Stimulated activated CD8-positive, alpha-beta memory T cell treated with anti-CD3 and anti-CD28 coated beads, Interleukin-7, amount 100 ng/mL, for 1 hour (primary cell): ENCODE results near the gene ARMC12.

ENCODE experiments used
- DNase-seq, 2 donors: peaks; one replicate each; pipeline ENCODE4 v3.0.0-alpha.2; 2020; ENCODE audit warnings: low read depth in 2 of 2

Gene ARMC12

DNA sequence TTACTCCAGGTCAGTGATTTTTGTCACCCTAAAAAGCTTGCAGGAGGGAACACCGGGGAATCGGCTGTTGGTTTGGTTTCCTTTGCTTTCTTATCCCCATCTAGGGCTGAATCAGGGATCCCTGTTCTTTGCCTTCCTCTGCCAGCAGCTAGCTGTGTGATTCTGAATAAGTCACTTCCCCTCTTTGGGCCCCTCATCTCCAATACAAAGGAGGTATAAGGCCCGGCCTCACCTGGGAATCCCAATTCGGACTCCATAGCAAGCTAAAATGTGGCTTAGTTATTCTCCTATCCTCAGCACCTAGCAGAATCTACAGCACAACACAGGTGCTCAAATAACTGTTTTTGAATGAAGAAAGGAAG, 18.5 kb upstream of the ARMC12 start:
- DNase-seq = no peak

DNA sequence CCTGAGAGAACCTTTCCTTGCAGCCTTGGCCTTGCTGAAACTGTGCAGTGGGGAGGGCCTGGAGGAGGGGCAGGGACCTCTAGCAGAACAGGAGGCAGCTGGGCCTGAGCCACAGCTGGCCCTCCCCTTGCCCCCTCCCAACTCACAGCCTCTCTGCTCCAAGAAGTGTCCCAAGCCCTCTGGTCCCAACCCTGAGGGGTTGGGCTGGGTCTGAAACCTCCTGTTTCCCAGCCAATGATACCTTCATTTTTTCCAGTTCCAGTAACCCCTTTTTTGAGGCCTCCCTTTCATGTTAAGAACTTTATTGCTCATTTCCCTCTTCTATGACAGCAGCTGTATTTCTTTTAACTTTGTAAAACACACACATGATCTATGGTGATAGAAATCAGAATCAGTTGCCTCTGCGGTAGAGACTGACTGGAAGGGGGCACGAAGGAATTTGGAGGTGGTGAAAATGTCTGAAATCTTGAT, 17.9 kb upstream of the ARMC12 start:
- no peak for DNase-seq

DNA sequence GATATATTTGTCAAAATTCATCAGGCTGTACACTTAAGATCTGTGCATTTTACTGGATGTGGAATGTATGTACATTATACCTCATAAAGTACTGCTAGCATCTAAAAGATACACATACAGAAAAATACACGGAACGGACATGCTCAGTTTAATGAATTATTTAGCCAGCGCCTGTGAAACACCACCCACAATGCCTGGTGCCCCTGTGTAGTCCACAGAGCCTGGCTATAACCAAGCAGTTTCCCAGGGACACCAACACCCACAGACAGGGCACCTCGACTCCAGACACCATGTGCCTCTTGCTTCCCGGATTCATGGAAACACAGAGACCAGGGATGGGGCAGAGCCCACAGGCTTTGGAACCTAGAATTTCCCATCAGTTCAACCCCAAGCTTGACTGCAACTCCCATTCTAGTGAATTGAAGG, 17.4 kb upstream of the ARMC12 start:
- DNase-seq = no peak

DNA sequence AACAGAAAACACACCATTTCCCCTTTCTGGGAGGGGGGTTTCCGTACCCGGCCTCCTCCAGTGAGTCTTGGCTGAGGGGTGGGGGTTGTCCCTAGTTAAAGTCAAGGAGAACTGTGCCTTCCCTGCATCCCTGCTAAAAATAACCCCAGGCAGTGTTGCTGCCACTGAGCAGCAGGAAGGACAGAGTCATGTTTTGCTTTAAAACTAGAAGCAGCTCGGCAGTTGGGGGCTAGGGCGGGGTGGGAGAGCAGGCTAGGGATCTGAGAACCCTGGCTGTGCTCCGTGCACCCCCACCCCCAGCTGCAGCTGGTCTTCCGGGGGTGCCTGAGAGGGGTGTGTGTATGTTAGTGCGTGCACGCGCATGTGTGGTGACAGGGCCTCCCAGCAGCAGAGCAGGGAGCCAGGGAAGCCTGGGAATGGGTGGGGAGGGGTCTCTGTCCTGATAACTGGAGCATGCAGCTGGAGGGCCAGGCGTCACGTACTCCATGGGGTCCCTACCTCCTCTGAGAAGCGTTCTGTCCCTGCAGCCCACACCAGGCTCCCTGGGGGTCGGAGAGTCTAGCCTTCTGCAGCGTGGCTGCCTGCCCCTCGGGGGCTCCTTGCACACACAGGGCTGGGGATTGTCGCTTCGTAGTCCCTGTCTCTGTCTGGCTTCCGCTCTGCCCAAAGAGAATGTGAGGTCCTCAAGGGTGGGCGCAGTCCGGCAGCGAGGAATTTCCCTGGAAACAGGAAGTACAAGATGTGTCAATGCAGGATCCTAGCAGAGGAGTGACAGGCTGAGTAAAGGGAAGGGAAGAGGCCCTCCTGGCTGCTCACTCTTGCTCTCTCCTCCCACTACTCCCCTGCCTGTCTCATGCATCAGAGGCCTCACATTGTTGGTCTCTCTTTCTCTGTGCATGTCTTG, 16.8 kb upstream of the ARMC12 start:
- DNase-seq = no peak

DNA sequence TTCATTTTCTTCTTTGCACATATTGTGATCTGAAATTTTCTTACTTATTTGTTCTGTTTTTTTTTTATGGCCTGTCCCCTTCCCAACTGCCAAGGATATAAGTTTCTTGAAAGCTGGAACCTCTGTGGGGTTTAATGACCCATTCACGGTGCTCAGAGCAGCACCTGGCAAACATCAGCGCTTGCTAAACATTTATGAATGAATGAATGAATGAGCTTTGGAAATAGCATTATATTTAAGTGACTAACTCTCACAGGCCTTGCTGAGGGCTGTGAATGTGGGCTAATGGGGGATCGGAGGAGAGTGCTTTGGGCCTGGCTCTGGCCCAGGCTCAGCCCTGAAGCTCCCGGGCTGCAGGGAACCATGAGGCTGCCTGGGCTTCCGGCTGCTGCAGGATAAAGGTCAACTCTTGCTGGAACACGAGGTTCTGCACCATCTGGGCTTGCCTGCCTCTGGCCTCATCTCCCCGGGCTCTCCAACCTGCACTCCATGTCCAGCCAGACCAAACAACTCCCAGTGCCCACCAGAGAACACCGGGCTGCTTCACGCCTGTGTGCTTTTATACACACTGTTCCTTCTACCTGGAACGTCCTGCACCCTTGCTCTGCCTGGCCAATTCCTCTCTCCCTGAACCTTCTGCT, 14.6 kb upstream of the ARMC12 start:
- no peak for DNase-seq

DNA sequence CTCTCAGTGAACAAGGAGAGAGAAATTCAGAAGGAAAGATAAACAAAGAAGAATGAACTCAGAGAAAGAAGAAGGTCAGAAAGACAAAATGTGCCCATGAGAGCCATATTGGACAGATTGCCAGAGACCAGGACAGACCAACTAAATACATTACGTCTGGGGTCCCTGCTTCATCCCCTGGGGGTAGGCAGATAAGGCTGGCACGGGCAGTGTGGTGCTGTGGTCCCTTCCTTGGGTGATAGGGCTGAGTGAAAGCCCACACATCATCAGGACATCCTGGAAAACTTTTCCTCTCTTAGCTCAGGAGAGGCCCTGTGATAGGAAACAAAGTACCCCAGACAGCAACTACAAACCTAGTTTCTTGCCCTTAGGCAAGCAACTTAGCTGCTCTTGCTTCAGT, 13.2 kb upstream of the ARMC12 start:
- no peak for DNase-seq

DNA sequence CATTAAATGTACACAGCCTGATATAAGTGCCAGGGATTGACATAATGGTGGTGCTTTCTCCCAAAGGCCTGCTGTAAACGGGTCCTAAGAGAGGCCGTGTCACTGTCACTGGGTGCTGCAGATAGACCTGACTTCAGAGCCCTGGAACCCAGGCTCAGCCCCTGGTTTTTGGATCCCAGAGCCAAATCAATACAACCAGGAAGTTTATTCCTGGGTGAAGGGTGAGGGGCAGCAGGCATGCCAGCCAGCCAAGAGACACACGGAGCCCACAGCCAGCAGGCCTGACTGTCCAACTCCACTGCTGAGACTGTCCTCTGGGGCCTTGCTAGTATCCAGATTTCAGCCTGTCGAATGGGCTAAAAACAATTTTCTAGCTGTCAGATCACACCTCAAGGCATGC, 12.8 kb upstream of the ARMC12 start:
- no peak for DNase-seq

DNA sequence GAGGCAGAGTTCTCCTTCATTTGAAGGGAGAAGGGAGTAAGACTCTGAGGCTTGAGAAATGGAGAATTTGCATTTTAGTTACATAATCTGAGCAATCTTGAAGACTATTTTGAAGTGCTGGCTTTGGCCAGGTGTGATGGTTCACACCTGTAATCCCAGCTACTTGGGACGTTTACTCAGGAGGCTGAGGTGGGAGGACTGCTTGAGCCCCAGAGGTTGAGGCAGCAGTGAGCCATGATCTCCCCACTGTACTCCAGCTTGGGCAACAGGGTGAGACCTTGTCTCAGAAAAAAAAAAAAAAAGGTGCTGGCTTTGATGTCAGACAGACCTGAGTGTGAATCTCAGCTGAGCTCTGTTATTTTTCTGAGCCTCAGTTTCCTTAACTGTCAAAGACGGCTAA, 12.4 kb upstream of the ARMC12 start:
- DNase-seq = no peak

DNA sequence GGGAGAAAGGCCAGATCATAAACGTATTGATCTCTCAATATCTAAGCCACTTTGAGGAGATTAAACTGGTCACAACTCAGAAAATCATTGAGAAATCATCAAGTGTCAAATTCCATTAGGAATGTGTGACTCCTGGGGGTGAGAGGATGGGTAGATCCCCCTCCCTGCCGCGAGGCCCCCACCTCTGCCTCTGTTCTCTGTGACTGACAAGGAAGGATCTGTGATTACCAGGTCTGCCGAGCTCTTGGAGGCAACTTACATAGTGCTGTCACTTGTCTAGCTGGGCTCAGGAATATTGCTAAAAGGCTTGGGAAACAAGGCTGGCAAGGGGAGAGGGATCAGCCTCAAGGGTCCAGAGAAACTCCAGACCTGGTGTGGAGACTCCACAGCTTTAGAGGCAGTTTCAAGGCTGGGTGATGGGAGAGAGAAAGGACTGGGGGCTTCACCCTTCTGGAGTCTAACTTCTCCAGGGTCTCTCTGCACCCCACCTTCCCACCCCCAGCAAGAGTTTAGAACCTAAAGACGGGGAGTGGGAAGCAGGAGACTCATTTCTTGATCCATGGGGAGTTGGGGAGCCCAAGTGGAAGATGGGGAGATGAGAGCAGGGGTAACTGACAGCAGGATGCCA, 11.6 kb upstream of the ARMC12 start:
- DNase-seq = no peak

DNA sequence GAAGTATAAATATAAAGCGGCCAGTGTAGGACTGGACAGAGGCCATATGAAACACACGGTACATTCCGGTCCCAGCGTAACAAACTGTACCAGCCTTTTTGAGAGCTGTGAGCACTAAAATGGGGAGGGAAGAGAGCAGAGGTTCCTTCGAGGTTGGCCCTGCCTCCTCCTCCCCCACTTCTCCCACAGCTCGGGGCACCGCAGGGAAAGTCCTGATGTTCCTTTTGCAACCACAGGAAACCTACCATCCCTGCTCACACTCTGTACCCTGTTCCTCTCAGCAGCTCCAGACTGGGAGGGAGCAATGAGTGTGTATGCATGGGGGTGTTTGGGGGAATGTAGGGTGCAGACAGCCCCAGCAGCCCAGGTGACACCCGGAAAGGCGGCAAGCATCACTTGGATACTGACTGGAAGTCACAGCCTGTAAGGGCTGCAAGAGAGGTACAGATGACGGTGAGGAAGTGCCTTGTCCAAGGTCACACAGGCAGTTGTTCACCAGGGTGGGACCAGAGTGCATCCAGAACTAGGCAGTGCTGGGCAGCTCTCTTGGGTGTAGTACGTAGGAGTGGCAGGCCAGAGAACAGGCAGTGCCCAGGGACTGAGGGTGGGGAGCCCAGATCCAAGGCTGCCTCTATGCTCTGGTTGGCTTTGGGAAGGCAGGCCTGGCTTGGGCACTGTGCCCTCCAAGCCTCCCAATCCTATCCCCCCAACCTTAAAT, 11.0 kb upstream of the ARMC12 start:
- no peak for DNase-seq

DNA sequence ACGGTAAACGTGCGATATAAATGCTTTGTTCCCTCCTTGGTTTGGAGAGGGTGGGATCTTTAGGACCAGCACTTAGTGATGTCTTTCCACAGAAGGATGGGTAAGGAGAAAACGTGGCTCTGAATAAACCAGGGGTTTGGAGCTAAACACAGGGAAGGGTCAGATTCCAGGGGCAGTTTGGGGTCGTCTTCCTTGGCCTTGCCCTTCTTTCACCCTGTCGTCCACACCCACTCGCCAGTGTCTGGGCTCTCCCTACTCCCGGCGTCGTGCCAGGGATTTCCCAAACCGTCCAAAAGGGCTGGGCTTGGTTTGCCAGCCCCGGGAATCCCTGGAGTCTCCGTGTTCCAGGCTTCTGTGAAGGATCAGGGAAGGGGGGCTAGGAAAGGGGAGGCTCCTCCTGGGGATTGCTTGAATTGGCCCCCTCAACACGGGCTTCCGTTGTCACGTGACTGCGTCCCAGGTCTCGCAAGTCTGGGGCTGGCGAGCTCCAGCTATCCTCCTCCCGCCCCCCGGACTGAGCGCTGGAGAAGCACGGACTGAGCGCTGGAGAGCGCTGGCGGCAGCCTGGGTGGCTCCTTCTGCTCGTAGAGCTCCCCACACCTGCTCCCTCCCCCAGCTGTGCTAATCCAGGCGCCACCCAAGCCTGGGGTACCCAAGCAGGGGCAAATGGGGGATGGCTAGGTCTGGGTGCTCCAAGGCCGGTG, 9.4 kb upstream of the ARMC12 start:
- no peak for DNase-seq

DNA sequence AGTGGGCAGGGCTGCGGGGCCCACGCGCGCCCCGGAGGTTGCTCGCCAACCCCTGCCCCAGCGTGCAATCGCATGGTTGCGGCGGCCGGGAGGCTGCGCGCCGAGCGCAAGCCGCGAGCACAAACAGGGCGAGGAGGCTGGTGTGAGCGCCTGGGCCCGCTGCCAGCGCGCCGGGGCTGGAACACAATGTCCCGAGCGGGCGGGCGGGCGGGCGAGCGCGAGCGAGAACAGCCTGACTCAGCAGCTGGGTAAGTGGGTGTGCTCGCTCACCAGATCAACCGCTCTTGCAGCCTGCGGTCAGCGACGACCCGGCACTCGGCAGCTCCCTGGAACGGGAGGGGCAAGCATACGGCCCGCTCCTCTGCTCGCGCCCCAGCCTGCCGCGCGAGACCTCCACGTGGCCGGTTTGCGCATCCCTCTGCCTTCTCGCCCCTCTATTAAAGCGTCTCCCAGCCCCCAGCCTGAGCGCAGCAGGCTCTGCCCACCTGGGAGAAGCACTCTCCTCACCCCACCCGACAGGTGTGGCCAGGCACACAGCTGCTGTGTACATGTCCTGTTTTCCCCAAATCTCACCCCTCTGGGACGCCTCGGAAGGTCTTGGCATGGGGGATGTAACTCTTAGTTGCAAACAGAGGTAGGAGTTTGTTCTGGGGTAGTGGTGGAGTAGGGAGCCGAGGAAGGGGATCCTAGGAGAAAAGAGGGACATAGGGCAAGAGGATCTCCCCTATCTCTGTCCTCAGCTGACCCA, 8.7 kb upstream of the ARMC12 start:
- peak; percentile 66 to 72 for DNase-seq

DNA sequence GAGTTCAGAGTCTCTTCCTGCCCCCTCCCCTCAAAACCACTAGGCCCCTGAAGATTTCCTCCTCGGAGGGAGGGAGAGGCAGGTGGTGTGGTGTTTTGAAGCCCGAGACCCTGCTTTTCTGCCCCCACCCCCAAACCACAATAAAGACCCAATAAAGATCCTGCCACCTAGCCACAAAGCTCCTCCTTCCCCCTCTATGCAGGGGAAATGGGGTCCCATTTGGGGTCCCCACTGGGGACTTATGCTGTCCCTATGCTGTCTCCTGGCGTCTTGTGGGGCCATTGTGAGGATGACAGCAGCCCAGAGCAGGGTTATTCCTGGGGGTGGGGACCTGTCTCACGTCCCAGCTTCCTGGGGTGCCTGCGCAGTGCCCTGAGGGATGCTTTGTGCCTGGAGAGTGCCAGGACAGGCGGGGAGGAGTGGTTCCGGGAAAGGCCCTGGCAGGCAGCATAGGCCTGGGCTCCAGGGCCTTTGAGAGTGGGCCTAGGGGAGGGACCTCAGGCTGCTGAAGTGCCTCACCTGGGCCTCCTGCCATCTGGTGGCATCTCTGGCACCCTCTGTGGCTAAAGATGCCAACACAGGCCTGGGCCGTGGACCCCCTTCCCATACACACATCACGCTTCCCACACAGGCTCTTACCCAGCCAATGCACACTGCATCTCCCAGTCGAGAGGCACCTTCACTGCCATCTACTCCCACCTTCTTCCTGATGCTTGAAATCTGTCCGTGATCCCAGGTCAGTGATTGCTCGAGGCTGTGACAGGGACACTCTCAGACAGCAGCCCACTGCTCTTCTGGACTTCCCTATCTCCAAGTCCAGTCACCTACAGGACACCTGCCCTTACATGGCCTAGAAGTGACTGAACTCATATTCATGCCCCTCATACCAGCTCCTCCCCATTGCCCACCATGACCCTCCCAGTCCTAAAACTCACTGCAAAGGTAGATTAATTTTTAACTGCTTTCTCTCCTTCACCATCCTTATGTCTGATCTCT, 7.9 kb upstream of the ARMC12 start:
- DNase-seq = no peak

DNA sequence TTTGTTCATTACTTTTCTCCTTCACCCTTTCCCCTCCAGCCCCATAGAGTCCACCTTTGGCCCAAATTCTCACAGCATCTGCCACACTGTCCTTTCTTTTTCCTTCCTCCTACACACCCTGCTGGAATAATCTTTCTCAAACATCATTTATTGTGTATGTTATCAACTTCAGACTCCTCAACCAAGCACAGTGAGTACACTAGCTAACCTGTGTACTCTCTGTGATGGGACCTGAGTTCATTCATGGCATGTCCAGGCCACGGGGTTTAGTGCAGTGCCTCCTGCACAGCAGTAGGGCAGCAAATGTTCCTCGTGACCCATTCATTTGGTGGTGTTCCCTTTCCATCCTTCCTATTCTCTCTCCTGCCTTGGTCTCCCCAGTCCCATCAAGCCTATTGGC, 7.1 kb upstream of the ARMC12 start:
- DNase-seq = no peak

DNA sequence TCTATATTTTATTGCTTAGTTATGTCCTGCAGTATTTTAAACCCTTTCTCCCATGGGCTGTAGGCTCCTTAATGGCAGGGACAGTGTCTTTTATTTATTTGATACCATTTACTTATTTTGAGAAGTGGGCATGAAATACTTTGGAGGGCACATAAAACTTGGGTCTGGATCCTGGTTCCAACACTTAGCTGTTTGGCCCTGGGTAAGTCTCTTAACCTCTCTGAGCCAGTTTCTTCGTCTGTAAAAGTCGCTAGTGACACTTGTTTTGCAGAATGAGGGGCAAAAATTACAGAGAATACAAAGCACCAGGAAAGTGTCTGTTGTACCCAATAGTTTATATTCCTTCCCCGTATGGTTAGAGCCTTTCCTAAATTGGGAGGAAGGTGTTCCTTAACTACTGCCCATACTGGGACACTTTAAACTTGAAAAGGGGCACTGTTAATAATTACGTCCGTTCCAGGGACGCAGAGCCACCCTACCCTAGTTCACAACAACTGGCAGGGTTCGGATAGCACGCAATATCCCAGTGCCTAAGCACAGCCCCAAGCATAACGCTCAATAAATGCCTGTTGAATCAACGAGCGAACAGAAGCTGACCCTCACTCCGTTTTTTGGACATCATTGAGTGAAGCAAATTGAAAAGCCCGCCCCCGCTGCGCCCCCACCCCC, 6.0 kb upstream of the ARMC12 start:
- no peak for DNase-seq

DNA sequence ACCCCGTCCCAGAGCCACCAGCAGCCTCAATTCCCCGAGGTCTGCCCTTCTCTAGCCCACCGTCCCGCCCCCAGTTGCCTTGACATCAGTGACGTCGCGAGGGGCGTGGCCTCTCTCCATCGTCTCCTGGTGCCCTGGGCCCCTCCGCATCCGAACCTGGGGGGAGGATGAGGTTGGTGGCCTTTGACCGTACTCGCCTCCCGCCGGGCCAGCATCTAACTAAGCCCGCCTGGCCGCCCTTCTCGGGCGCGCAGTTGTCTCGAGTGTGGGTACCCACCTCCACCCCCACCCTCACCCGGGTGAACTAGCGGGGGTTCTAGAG, 5.5 kb upstream of the ARMC12 start:
- DNase-seq = peak; percentile 90 to 95

DNA sequence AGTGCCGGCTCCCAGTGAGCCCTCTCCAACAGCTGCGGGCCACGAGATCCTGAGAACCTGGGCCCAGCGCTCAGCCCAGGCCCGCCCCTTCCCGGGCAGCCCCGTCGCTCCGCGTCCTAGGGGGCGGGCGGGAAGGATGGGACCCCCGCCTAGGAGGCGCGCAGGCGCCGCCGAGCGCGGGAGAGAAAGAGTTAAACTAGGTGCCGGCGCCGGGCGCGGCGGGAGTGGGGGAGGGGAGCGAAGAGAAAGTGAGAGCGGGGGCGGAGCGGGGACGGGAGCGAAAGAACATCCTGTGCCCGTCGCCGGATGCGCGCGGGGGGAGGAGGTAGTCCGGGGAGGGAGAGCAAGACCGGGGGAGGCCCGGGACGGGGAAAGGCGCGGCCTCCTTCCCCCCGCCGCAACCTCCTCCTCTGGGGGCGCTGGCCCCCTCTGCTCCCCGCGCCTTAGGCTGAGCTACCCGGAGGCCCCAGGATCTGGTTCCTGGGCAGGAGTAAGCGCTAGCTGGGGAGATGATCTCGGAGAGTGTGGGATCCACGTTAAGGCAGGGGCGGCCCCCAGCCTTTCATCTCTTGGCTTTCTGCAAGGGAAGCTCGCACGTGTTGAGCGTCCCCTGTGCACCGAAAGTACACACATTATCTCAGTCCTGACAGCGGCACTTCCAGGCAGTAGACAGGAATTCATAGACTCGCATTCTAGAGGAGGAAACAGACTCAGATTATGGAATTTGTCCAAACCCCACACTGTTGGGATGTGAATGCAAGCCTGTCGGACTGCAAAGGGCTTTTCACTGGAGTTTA, 4.9 kb upstream of the ARMC12 start:
- DNase-seq = peak; percentile 83 to 92

DNA sequence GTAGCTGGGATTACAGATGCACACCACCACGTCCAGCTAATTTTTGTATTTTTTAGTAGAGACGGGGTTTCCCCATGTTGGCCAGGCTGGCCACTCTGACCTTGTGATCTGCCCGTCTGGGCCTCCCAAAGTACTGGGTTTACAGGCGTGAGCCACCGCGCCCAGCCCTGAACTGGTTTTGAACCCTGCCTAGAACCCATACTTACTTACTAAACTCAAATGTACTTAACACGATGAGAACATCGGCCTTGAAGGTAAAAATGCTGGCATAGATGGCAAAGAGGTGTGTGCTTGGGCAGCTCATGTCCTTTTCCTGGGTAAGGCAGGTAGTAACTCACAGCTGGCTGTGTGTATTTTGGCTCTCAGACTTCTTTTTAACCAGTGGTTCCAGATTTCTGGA, 3.2 kb upstream of the ARMC12 start:
- no peak for DNase-seq
